PC-3 (cell line): ENCODE results near the gene DNAJC22.

ENCODE experiments used
- CTCF ChIP-seq: fragments of 300-600 bp; sonication (generic); conservative IDR thresholded peaks from 2 replicates; pipeline ENCODE4 v1.5.1; 2017; ENCODE audit warnings: antibody characterized with exemption, low read depth, mild to moderate bottlenecking, low read length
- EZH2 ChIP-seq: fragments of 300-600 bp; sonication (generic); IDR thresholded peaks from one replicate; pipeline ENCODE4 v1.6.1; 2017; ENCODE audit warnings: antibody characterized with exemption, mild to moderate bottlenecking, low read length; ENCODE audit not compliant: unreplicated experiment
- EZH2phosphoT487 ChIP-seq: fragments of 300-600 bp; sonication (generic); IDR thresholded peaks from 2 replicates; pipeline ENCODE4 v1.6.1; 2018; ENCODE audit warnings: mild to moderate bottlenecking, antibody characterized with exemption, low read length, borderline replicate concordance

- TF ChIP-seq EZH2 (no peak), CTCF (peak; percentile 43), EZH2phosphoT487 (no peak)
These were observed 22.9 kb downstream of the DNAJC22 start for GRCh38 chr12:49369411-49370145.
